Activated T-cell treated with anti-CD3 and anti-CD28 coated beads, Interleukin-2, amount 50 U/mL, for 1 hour (primary cell): Measurements from ENCODE around the gene FOXA1.

Experiments
- DNase-seq: peaks from one replicate; pipeline ENCODE4 v3.0.0-alpha.2; 2020

Gene FOXA1

GRCh38 chr14:37594971-37595808 is at the start of gene FOXA1, which contains the start of gene TTC6:
Gene FOXA1 (minus strand): TSS chr14:37595249. CDS start chr14:37594972, 277 bp downstream.
Gene TTC6 (plus strand): TSS chr14:37595629. CDS start chr14:37622065, 26,436 bp downstream.
- no peak for DNase-seq

GRCh38 chr14:37643701-37644100 is 48.7 kb upstream of the FOXA1 start:
- DNase-seq: no peak

GRCh38 chr14:37642125-37642524 is 47.1 kb upstream of the FOXA1 start:
- no peak for DNase-seq

GRCh38 chr14:37641117-37641516 is 46.1 kb upstream of the FOXA1 start:
- no peak for DNase-seq

GRCh38 chr14:37638599-37638998 is 43.5 kb upstream of the FOXA1 start:
- no peak for DNase-seq

- no peak for DNase-seq
Observed at GRCh38 chr14:37637341-37637740, 42.3 kb upstream of the FOXA1 start.

- no peak for DNase-seq
Observed at GRCh38 chr14:37625597-37626595, 30.8 kb upstream of the FOXA1 start.

GRCh38 chr14:37623971-37624370 is 28.9 kb upstream of the FOXA1 start:
- no peak for DNase-seq

GRCh38 chr14:37623426-37623951 is 28.4 kb upstream of the FOXA1 start:
- DNase-seq: no peak

GRCh38 chr14:37622231-37622923 is 27.3 kb upstream of the FOXA1 start:
- DNase-seq: no peak

GRCh38 chr14:37620856-37621255 is 25.8 kb upstream of the FOXA1 start:
- no peak for DNase-seq

- DNase-seq: no peak
Observed at GRCh38 chr14:37618498-37619028, 23.5 kb upstream of the FOXA1 start.

- no peak for DNase-seq
Observed at GRCh38 chr14:37617864-37618365, 22.9 kb upstream of the FOXA1 start.

- no peak for DNase-seq
Observed at GRCh38 chr14:37616853-37617252, 21.8 kb upstream of the FOXA1 start.

GRCh38 chr14:37615582-37616289 is 20.7 kb upstream of the FOXA1 start:
- no peak for DNase-seq

- no peak for DNase-seq
Observed at GRCh38 chr14:37610945-37611523, 16.0 kb upstream of the FOXA1 start.

- DNase-seq: no peak
Observed at GRCh38 chr14:37608649-37609048, 13.6 kb upstream of the FOXA1 start.

GRCh38 chr14:37606678-37607077 is 11.6 kb upstream of the FOXA1 start:
- DNase-seq: no peak

- no peak for DNase-seq
Observed at GRCh38 chr14:37603688-37604251, 8.7 kb upstream of the FOXA1 start.

GRCh38 chr14:37602605-37603453 is 7.8 kb upstream of the FOXA1 start:
- DNase-seq: no peak
